ENCODE measurements around the gene TYW1.
"Not testable (repeated sequence)": the region's sequence is repeated elsewhere in the genome, so short reads cannot be mapped to it uniquely, and the experiment has no call there.

Gene TYW1

DNA sequence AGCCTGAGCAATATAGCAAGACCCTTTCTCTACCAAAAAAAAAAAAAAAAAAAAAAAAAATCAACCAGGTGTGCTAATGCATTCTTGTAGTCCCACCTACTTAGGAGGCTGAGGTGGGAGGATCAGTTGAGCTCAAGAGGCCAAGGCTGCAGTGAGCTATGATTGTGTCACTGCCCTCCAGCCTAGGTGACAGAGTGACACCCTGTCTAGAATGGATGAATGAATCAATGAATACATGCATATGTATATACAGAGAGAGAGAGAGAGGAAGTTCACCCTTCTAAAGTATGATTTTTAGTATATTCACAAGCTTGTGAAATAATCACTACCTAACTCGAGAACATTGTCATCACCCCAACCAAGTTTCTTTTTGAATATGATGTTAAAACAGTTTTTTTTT, 138.3 kb downstream of the TYW1 start:
- DNase-seq (ENCODE audit: low read depth in 2 of 2), result not testable (repeated sequence)

DNA sequence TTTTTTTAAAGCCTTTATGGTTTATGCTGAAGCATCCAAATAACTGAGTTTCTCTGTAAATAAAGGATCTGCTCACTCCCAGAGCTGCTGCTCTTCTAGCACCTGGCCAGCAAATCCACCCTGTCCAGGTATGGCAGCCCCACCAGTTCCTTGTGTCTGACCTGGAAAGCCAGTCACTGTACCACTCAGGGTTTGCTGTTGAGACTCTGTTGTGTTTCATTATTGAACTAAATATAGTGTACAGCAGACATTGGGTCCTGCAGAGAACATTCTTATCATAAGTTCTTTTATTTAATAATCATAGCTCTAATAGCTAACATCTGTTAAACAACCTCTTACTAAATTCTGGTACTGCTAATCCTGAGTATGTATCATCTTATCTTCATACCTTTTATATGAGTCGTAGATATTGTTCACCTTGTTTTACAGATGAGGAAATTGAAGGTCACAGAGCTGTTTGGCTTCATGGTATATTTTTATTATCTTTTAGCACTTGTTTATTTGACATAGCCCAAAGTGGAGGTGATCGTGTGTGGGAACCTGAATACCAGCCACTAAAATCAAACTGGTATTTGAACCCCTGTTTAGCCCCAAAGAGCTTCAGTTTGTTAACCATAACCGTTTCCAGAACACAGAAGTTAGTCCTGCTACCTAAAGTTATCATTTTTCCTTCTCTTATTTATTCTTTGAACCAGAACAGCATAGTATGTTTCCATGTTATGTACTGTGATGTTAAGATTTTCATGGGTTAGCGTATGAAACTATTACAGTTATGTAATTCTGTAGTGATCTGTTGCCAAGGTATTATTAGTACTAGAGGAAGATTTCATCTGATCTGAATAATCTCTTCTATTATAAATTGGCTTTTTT, 139.2 kb downstream of the TYW1 start:
- DNase-seq (ENCODE audit: low read depth in 2 of 2), result not testable (repeated sequence)

DNA sequence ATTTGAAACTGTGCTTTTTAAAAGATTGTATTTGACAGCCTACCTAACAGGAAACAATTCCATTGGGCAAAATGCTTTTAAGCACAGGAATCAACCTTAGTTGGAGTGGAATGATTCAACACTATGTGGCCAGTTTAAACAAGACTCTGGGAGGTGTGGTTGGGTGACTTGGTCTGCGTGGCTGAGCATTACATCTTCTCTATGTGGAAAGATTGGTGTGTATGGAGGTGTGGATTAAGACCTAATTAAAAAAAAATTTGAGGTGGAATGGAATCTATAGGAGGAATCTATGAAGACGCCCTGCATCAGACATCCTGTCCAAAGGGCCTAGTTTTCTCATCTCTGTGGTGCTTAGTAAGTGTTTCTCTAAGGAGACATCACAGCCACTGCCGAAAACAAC, 140.9 kb downstream of the TYW1 start:
- DNase-seq (ENCODE audit: low read depth in 2 of 2), result not testable (repeated sequence)

DNA sequence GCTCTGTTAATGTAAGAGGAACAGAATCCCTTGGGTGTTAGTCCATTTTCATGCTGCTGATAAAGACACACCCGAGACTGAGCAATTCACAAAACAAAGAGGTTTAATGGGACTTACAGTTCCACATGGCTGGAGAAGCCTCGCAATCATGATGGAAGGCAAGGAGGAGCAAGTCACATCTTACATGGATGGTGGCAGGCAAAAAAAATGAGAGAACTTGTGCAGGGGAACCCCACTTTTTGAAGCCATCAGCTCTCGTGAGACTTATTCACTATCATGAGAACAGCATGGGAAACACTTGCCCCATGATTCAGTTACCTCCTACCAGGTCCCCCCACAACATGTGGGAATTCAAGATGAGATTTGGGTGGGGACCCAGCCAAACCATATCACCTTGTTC, 143.2 kb downstream of the TYW1 start:
- not testable (repeated sequence) for DNase-seq (ENCODE audit: low read depth in 2 of 2)

DNA sequence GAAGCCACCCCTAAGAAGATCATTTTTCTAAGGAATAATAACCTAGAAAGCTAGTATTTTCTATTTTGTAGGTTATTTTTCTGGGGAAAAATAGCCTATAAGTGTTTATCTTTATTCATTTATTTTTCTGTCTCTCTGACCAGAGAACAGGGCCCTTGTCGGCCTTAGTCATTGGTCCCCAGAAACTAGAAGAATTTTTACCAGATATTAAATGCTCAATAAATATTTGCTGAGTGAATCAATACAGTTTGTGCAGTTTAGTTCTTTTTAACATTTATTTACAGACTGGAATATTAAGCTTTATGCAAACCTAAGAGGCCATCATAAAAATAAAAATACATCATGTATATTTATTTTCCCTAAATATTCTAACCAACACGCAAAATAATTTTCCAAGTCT, 144.4 kb downstream of the TYW1 start:
- DNase-seq (ENCODE audit: low read depth in 2 of 2), result not testable (repeated sequence)

DNA sequence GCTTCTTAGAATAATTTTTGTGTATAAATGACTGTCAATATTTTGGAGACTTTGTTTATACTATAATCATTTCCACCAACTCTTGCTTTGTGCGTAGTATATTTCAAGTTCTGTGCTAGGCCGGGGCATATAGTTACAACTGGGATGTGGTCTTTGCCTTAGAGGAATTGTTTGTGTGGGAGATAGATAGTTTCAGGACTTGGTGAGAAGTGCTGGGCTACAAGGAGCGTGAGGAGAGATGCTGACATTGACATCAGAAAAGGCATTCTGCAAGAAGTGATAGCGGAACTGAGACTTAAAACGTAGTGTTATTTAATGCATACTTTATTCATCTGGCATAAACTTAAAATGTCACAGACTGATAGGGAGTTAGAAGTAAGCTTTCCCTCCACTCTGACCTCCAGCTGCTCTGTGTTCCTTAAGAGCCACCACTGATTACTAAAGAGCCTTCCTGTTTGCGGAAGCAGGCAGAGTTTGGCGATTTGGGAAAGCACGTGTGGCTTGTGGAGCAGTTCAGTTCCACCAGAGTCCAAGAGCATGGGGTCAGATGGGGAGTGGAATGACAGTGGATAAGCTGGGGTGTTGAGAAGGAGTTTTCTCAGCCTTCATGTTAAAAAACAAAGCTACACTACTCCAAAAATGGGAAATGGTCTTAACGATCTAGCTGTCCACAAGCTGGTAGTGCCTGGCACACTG, 146.6 kb downstream of the TYW1 start:
- DNase-seq (ENCODE audit: low read depth in 2 of 2), result not testable (repeated sequence)

DNA sequence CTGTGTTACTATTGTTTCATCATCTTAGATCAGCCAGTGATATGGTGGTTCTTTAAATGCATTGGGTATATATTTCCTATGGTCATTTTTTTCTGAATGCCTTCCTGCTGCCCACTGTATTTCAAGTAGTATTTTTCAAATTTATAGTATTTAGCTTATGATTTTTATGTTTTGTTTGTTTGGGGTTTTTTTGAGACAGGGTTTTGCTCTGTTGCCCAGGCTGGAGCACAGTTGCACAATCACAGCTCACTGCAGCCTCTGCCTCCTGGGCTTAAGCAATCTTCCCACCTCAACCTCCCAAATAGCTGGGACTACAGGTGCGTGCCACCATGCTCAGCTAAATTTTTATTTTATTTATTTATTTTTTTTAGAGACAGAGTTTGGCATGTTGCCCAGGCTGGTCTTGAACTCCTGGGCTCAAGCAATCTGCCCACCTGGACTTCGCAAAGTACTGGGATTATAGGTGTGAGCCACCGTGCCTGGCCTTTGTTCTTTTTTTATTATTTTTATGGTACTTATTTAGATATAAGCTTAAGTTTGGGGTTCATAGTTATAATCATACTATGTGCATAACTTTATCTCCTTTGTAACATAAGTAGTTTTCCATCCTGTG, 149.1 kb downstream of the TYW1 start:
- not testable (repeated sequence) for DNase-seq (ENCODE audit: low read depth in 2 of 2)

DNA sequence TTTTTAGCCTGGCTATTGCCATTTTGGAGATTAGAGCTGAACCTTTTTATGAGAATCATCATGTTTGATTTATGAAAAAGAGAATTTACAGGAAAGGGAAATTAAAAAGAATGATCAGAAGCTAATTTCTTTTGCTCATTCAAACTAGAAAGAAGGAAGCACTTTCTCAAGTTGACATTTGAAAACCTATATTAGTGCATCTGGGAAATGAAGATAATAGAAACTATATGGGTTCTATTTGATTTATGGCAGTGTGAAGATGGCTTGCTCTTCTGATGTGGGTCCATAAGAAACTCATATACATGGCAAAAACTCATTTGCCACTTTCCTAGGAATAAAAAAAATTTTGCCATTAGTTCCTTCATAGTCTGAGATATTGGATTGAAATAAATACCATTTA, 152.5 kb downstream of the TYW1 start:
- not testable (repeated sequence) for DNase-seq (ENCODE audit: low read depth in 2 of 2)

DNA sequence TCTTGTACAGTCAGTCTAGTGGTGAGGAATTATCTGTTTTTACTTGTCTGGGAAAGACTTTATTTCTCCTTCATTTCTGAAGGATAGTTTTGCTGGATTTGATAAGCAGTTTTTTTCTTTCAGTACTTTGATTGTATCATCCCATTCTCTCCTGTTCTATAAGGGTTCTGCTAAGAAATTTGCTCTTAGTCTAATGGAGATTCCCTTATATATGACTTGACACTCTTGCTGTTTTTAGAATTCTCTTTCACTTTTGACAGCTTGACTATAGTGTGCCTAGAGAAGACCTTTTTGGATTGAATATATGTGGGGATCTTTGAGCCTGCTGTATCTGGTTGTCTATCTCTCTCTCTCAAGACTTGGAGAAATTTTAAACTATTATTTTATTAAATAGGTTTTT, 157.7 kb downstream of the TYW1 start:
- not testable (repeated sequence) for DNase-seq (ENCODE audit: low read depth in 2 of 2)

DNA sequence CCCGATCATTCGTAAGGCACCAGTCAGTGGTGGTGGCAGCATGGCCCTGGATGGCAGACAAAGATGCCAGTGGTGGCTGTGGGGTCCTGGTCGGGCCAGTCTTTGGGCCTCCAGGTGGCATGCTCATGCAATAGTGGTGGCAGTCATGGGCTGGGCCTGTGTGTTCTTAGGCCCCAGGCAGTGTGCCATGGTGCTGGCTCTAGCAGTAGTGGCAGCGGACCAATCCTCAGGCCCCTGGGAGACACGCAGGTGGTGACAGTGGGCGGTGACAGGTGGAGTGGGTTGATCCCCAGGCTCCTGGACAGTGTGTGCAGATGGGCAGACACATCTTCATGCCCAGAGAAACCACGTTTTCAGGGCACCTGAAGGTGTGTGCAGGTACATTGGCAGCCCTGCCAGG, 159.4 kb downstream of the TYW1 start:
- not testable (repeated sequence) for DNase-seq (ENCODE audit: low read depth in 2 of 2)

DNA sequence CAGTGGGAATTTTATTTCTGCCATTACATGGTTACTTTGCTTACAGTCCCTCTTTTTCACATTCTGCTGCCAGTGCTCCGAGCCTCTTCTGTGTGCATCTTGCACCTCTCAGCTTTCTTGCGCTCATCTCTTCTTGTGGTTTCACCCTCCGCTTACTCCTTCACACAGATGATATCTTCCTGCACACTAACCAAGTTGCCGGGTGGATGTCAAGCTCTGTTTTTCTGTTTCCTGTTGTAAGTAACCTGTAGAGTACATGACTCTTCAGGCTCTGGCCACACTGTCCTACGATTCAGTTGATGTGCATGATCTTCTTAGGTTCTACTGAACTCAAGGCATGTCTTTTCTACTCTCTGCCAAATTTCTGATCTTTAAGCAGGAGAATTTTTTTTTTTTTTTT, 166.7 kb downstream of the TYW1 start:
- DNase-seq (ENCODE audit: low read depth in 2 of 2), result not testable (repeated sequence)

DNA sequence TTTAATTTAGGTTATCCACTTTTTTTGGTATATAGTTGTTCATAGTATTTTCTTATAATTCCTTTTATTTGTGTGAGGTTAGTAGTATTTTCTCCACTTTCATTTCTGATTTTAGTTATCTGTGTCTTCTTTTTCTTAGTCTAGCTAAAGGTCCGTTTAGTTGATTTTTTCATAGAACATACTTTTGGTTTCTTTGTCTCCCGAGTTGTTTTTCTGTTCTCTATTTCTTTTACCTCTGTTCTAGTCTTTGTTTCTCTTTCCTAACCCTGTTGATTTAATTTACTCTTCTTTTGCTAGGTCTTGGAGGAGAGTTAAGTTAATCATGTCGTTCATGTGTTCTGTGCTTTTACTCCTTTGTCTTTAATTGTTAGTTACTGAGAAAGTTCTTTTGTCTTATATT, 174.5 kb downstream of the TYW1 start:
- DNase-seq (ENCODE audit: low read depth in 2 of 2), result not testable (repeated sequence)

DNA sequence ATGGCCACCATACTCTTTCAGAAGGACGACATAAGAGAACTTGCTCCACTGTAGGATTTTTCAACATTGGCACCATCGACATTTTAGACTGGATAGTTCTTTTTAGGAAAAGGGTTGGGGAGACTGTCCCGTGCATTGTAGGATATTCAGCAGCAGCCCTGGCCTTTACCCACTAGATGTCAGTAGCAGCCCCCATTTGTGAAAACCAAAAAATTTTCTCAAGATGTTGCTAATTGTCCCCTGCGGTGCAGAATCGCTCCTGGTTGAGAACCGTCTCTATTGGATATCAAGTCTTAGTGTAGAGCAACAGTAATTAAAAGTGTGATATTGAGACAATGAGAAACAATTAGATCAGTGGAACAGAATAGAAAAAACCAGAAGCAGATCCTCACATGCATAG, 180.1 kb downstream of the TYW1 start:
- not testable (repeated sequence) for DNase-seq (ENCODE audit: low read depth in 2 of 2)

DNA sequence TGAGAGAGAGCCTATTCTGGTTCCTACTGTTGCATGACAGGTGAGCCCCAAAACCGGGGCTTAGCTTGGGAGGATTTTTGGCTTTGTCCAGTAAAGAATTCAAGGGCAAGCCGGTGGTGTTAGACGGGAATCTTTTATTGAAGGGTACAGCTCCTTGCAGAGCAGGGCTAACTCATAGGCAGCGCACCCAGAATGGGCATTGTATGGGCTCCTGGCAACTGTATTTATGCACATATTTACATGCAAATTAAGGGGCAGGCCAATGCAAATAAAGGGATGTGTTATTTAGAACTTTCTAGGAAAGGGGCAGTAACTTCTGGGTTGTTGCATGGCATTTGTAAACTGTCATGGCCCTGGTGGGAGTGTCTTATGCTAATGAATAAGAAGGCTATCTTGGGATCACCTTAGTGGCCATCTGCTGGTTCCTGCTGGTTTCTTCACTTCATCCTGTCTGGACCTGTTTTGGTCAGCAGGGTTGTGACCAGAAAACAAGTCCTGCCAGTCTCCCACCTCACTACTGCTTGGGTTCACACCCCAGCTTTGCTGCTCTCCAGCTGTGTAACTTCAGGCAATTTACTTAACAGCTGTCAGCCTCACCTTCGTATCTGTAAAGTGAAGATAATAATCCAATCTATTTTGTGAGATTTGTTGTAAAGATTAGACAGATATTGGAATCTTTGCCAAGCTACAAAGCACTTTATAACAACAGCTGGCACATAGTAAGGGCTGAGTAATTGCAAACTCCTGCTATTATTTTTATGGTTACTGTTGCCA, 182.5 kb downstream of the TYW1 start:
- not testable (repeated sequence) for DNase-seq (ENCODE audit: low read depth in 2 of 2)

DNA sequence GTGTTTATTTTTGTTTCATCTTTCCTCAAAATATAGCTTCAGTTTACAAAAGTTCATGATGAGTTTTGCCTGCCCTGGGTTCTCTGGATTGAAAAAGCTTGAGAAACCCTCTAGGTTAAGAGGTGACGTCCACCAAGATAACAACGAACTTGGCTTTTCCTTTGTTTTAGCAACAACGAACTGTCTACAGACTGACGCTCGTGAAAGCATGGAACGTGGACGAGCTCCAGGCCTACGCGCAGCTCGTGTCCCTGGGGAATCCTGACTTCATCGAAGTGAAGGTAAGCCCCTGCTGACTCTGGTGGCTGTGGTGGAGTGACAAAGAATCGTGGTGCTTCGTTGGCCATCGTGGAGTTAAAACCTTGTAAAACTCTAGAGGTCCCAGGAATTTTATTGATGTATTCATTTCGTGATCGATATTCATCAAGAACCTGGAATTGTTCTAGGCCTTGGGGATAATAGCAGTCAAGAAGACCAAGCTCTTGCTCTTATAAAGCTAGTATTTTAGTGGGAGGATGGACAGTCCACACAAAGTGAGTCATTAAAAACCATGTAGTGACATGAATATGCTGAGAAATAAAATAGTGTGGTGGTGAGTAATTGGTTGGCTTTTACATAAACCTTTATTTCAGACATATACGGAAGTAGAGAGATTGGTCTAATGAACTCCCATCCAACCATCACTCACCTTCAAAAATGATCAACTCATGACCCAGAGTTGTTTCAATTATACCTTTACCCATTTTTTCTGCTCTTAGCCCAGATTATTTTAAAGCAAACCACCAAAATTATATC, 186.5 kb downstream of the TYW1 start:
- not testable (repeated sequence) for DNase-seq (ENCODE audit: low read depth in 2 of 2)

DNA sequence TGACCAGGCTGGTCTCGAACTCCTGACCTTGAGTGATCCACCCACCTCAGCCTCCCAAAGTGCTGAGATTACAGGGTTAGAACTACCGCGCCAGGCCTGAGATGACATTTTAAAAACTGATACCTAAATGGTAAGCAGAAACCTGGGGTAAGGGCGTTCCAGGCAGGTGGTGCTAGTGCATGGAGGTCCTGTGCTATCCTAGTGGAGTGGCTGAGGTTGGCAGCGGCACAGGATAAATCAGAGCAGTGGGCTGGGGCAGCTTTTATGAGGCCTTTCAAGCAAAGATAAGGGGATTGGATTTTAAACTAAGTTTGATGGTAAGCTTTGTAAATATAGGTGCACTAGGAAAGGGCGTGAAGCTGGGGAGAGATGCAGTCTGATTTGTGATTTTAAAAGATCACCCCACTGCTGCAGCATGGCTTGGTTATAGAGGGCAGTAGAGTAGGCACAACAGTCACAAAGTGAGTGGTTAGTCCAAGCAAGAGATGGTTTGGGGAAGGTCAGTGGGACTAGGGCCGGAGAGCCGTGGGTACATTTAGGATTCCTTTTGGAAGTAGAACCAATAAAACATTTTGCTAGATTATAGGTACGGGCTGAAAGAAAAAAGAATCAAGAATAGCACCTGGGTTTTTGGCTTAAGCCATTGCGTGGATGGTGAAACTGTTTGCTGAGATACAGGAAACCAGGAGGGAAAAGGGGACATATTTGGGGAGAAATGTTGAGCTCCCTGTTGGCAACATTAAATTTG, 188.5 kb downstream of the TYW1 start:
- DNase-seq (ENCODE audit: low read depth in 2 of 2), result not testable (repeated sequence)

DNA sequence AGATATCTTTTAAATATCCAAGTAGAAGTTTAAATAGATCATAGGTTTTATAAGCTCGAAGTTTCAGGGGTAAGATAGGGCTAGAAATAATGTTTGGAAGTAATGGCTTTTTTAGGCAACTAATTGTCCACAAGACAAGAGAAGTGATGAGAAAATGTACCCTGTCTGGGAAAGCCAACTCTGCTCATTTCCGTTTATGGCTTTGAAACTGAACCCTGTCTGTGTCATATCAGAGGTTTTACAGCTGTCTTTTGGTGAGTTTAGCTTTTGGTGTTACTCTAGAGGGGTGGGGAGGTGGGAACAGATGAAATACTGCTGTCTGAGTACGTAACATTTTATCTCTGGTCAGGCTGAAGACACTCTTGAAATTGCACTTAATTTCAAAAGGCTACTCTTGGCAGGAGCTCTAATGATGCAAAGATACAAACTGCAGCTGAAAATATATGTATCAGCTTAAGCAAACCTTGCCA, 189.1 kb downstream of the TYW1 start:
- not testable (repeated sequence) for DNase-seq (ENCODE audit: low read depth in 2 of 2)

DNA sequence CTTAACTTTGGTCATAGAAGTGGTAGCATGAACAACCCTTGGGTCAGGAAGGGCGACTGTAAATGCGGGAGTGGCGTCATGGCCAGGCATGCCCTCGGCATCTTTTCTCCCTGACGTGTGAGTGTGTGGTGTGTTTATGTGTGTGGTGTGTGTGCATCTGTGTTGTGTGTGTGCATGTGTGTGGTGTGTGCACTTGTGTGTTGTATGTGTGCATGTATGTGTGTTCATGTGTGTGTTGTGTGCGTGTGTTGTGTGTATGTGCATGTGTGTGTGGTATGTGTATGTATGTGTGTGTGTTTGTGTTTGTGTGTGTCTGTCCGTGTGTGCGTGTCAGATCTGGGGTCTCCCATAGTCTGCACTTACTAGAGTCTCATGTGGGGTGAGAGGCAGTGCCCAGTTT, 192.5 kb downstream of the TYW1 start:
- not testable (repeated sequence) for DNase-seq (ENCODE audit: low read depth in 2 of 2)

DNA sequence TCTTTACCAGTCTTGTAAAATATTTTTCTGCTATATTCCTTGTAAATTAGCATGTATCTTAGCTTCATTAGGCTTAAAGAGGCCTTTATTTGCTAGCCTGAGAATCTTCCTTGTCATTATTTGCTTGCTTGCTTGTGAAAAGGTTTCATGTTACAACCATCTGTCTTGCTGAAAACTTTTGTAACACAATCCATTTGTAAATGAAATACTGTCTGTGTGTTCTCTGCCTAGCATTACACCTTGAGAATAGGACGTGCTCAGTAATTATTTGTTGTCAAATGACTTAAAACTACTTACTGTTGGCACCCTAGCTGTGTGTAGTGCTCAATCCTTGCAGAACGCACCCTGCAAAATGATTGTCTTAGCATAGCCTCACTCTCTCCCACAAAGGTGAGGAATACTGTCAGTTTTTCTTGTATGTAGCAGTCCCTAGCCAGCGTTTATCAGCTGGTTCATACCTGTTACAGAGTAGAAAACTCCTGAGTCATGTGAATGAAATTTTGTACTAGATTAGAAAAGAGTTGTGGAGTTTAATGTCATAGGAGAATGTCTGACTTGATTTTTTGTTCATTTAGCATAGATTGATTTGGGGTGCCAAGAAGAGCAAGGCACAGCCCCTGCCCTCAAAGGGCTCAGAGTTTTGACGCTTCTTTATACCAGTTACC, 193.3 kb downstream of the TYW1 start:
- not testable (repeated sequence) for DNase-seq (ENCODE audit: low read depth in 2 of 2)
